A549 (cell line): ENCODE data around the gene HMCES. TPM values are rescaled to one million over a fixed set of nuclear protein-coding genes. Genes with fewer than 3 reads are reported as not detected.

ENCODE experiments used
- ATAC-seq, 2 experiments: fragments of 200-7000 bp in 1 of 2; fragments of >200 bp in 1 of 2; cut with Nextera tagmentation in 1 of 2; cut with Tn5 transposase in 1 of 2; 3 replicates each; pipeline versions ENCODE4 v1.8.0 to v1.9.1; 2018 to 2020; ENCODE audit warnings: mild to moderate bottlenecking in 1 of 2, moderate library complexity in 1 of 2
- CTCF ChIA-PET: fragments of 300-600 bp; sonication (Branson Sonifier 250); formaldehyde crosslinking; extraction: SDS; loops from one replicate; lab custom pipeline; 2021; ENCODE audit warnings: antibody characterized with exemption, inconsistent platforms; lab: Yijun Ruan, JAX
- POLR2A ChIA-PET: fragments of 350-600 bp; formaldehyde crosslinking; extraction: SDS; loops from one replicate; lab custom pipeline; 2021; ENCODE audit warnings: antibody characterized with exemption, inconsistent platforms; lab: Yijun Ruan, JAX
- DNase-seq, 2 experiments: peaks; one replicate each; pipeline versions ENCODE4 v3.0.0 to v3.0.0-alpha.2; 2011 to 2016; ENCODE audit warnings: low read depth in 1 of 2, low spot score in 1 of 2
- FAIRE-seq: peaks from 2 replicates; lab custom pipeline; 2011; peaks lifted over from hg19 to GRCh38; lab: Jason Lieb, UNC
- H3K27ac ChIP-seq, 2 experiments: fragments of >200 bp; sonication (Bioruptor Twin); formaldehyde crosslinking; 3 replicates each; pipeline ENCODE4 v1.5.1; 2016 to 2017
- H3K4me1 ChIP-seq: fragments of >200 bp; sonication (Bioruptor Twin); formaldehyde crosslinking; 3 replicates; pipeline ENCODE4 v1.6.1; 2016
- H3K4me2 ChIP-seq: fragments of >200 bp; sonication (Bioruptor Twin); formaldehyde crosslinking; 3 replicates; pipeline ENCODE4 v1.6.1; 2016
- H3K4me3 ChIP-seq: fragments of >200 bp; sonication (Bioruptor Twin); formaldehyde crosslinking; 3 replicates; pipeline ENCODE4 v1.5.1; 2016
- H3K9me3 ChIP-seq: fragments of >200 bp; sonication (Bioruptor Twin); formaldehyde crosslinking; 3 replicates; pipeline ENCODE4 v1.6.1; 2016
- CBX2 ChIP-seq: fragments of 200-600 bp; sonication (generic); IDR thresholded peaks from 2 replicates; pipeline ENCODE4 v1.6.1; 2016; ENCODE audit warnings: low read depth, mild to moderate bottlenecking, borderline replicate concordance
- CBX8 ChIP-seq: fragments of 200-600 bp; sonication (generic); IDR thresholded peaks from 2 replicates; pipeline ENCODE4 v1.6.1; 2016
- CEBPB ChIP-seq, 2 experiments: fragments of >200 bp in 1 of 2; sonication (Bioruptor Twin) in 1 of 2; formaldehyde crosslinking in 1 of 2; IDR thresholded peaks; 2 replicates each; pipeline ENCODE4 v1.6.1; 2012 to 2016
- CHD2 ChIP-seq: fragments of 150-350 bp; IDR thresholded peaks from 2 replicates; pipeline ENCODE4 v1.6.1; 2014; ENCODE audit warnings: low read length; ENCODE audit not compliant: partially characterized antibody
- CHD4 ChIP-seq: fragments of 200-600 bp; sonication (generic); IDR thresholded peaks from 2 replicates; pipeline ENCODE4 v1.6.1; 2016; ENCODE audit warnings: antibody characterized with exemption, mild to moderate bottlenecking, borderline replicate concordance
- EHF ChIP-seq: fragments of 250-450 bp; sonication (Bioruptor Pico); IDR thresholded peaks from 2 replicates; pipeline ENCODE4 v1.5.0; 2020; ENCODE audit warnings: mild to moderate bottlenecking
- FOSL2 ChIP-seq, 2 experiments: fragments of 450-650 bp in 1 of 2; fragments of >200 bp in 1 of 2; sonication (Bioruptor Twin) in 1 of 2; formaldehyde crosslinking; IDR thresholded peaks; 2 replicates each; pipeline versions ENCODE4 v1.5.0 to v1.6.1; 2016 to 2020; ENCODE audit warnings: mild to moderate bottlenecking in 1 of 2, moderate library complexity in 1 of 2
- KDM1A ChIP-seq: fragments of 200-600 bp; sonication (generic); IDR thresholded peaks from 2 replicates; pipeline ENCODE4 v1.6.1; 2016; ENCODE audit warnings: low read depth, mild to moderate bottlenecking
- KDM5A ChIP-seq: fragments of 200-600 bp; sonication (generic); IDR thresholded peaks from 2 replicates; pipeline ENCODE4 v1.6.1; 2016; ENCODE audit warnings: antibody characterized with exemption, mild to moderate bottlenecking
- MAZ ChIP-seq: fragments of 150-350 bp; IDR thresholded peaks from 2 replicates; pipeline ENCODE4 v1.6.1; 2014; ENCODE audit warnings: antibody characterized with exemption, low read depth, low read length, borderline replicate concordance
- NPAS2 ChIP-seq: fragments of 250-450 bp; sonication (Bioruptor Pico); IDR thresholded peaks from 2 replicates; pipeline ENCODE4 v1.8.0; 2022; ENCODE audit warnings: mild to moderate bottlenecking, moderate library complexity, borderline replicate concordance
- NR3C1 ChIP-seq: fragments of >200 bp; sonication (Bioruptor Twin); formaldehyde crosslinking; IDR thresholded peaks from 3 replicates; pipeline ENCODE4 v1.6.1; 2017
- POLR2AphosphoS2 ChIP-seq: conservative IDR thresholded peaks from 2 replicates; pipeline ENCODE4 v1.6.1; 2012; ENCODE audit warnings: low read length, improper control_type of control experiment, inconsistent platforms
- RARB ChIP-seq: fragments of 250-450 bp; sonication (Bioruptor Pico); IDR thresholded peaks from 2 replicates; pipeline ENCODE4 v1.8.0; 2021; ENCODE audit warnings: mild to moderate bottlenecking, moderate library complexity
- TFCP2L1 ChIP-seq: fragments of 250-450 bp; sonication (Bioruptor Pico); IDR thresholded peaks from 2 replicates; pipeline ENCODE4 v1.5.0; 2021; ENCODE audit warnings: mild to moderate bottlenecking
- TP53 ChIP-seq: fragments of 250-450 bp; sonication (Bioruptor Pico); IDR thresholded peaks from 2 replicates; pipeline ENCODE4 v1.5.0; 2021; ENCODE audit warnings: mild to moderate bottlenecking, moderate library complexity
- ZFP36 ChIP-seq: fragments of 450-650 bp; IDR thresholded peaks from 2 replicates; pipeline ENCODE4 v1.6.1; 2014; ENCODE audit warnings: borderline replicate concordance; ENCODE audit not compliant: partially characterized antibody
- ZNF302 ChIP-seq: fragments of 250-450 bp; sonication (Bioruptor Pico); IDR thresholded peaks from 2 replicates; pipeline ENCODE4 v1.9.0; 2021; ENCODE audit warnings: inconsistent platforms, mild to moderate bottlenecking, moderate library complexity
- WGBS: methylation state at CpG from one replicate; pipeline ENCODE4 v1.1.6; 2017; ENCODE audit errors: missing lambda C conversion rate; 5-methylcytosine and 5-hydroxymethylcytosine counted together
- polyA plus RNA-seq, 4 experiments: library from polyadenylated mRNA; depleted of rRNA in 3 of 4; stranded (reverse); fragments of >200 nt; fragmentation: RNase III in 1 of 4; extraction: RNeasy Plus Mini Kit Qiagen cat#74134 plus additional on column Dnase treatment in 1 of 4; gene quantifications; 2 replicates in 3 of 4; 3 replicates in 1 of 4; pipeline ENCODE4 v1.2.3, GENCODE V29; 2011 to 2017
- TF ChIP-seq, protein P1 (sequence below): fragments of 250-450 bp; sonication (Bioruptor Pico); IDR thresholded peaks from 2 replicates; pipeline ENCODE4 v1.5.0; 2020; ENCODE audit warnings: low read depth, mild to moderate bottlenecking, moderate library complexity
- TF ChIP-seq, protein P2 (sequence below): IDR thresholded peaks from 2 replicates; pipeline ENCODE4 v1.6.1; 2012
- TF ChIP-seq, protein P3 (sequence below): fragments of >200 bp; sonication (Bioruptor Twin); formaldehyde crosslinking; IDR thresholded peaks from 3 replicates; pipeline ENCODE4 v1.6.1; 2016
- TF ChIP-seq, protein P4 (sequence below): fragments of >200 bp; sonication (Bioruptor Twin); formaldehyde crosslinking; IDR thresholded peaks from 2 replicates; pipeline ENCODE4 v1.6.1; 2016
- TF ChIP-seq, protein P5 (sequence below): fragments of >200 bp; sonication (Bioruptor Twin); formaldehyde crosslinking; IDR thresholded peaks from 3 replicates; pipeline ENCODE4 v1.5.1; 2016

The HMCES gene
- polyA plus RNA-seq, 2 of the 4 experiments (the other 2 are of a cell fraction) = 35.2 to 39.9 TPM

DNA sequence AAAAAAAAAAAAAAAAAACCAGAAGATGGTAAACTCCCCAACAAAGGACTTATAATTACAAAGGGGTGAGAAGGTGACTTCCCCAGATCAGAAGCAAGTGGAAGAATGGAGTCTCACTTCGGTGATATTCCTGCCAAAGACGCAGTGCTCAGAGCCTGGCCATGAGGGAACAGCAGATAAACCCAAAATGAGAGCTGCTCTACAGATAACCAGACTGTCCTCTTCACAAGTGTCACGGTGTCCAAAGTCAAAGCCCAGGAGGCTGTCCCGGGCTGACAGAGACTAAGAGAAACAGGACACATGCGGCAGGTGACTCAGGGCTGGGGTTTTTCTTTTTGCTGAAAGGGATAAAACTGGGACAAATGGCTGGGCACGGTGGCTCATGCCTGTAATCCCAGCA lies 48.8 kb downstream of the HMCES start:
- TF ChIP-seq MAZ = no peak
- TF ChIP-seq, protein P1, sequence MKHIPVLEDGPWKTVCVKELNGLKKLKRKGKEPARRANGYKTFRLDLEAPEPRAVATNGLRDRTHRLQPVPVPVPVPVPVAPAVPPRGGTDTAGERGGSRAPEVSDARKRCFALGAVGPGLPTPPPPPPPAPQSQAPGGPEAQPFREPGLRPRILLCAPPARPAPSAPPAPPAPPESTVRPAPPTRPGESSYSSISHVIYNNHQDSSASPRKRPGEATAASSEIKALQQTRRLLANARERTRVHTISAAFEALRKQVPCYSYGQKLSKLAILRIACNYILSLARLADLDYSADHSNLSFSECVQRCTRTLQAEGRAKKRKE (CRISPR knock-in tag) = no peak
- TF ChIP-seq, protein P2, sequence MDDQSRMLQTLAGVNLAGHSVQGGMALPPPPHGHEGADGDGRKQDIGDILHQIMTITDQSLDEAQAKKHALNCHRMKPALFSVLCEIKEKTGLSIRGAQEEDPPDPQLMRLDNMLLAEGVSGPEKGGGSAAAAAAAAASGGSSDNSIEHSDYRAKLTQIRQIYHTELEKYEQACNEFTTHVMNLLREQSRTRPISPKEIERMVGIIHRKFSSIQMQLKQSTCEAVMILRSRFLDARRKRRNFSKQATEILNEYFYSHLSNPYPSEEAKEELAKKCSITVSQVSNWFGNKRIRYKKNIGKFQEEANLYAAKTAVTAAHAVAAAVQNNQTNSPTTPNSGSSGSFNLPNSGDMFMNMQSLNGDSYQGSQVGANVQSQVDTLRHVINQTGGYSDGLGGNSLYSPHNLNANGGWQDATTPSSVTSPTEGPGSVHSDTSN = no peak
- TF ChIP-seq POLR2AphosphoS2 = no peak
- TF ChIP-seq RARB = no peak
- TF ChIP-seq, protein P3, sequence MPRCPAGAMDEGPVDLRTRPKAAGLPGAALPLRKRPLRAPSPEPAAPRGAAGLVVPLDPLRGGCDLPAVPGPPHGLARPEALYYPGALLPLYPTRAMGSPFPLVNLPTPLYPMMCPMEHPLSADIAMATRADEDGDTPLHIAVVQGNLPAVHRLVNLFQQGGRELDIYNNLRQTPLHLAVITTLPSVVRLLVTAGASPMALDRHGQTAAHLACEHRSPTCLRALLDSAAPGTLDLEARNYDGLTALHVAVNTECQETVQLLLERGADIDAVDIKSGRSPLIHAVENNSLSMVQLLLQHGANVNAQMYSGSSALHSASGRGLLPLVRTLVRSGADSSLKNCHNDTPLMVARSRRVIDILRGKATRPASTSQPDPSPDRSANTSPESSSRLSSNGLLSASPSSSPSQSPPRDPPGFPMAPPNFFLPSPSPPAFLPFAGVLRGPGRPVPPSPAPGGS = no peak
- DNase-seq (no peak), FAIRE-seq (no peak), ATAC-seq (no peak)
- Histone ChIP-seq H3K9me3 (no peaks in the 10 kb centered on the region), H3K27ac (no peak overlapping the region), H3K4me1 (no peaks in the 10 kb centered on the region), H3K4me3 (no peak overlapping the region), H3K4me2 (no peak overlapping the region)
- POLR2A ChIA-PET = interaction anchor here (1.4 kb wide), 1 partner anchor 274 kb away, joined by 3 read pairs; no protein-coding TSS in a partner anchor
- CTCF ChIA-PET = interaction anchor here (0.7 to 3.4 kb wide), 5 partner anchors 9 to 144 kb away, joined by 3 to 19 read pairs (median 3); partner anchors contain the start of gene CNBP
- 91% methylated on average over 6 of the region's 6 CpGs for WGBS

DNA sequence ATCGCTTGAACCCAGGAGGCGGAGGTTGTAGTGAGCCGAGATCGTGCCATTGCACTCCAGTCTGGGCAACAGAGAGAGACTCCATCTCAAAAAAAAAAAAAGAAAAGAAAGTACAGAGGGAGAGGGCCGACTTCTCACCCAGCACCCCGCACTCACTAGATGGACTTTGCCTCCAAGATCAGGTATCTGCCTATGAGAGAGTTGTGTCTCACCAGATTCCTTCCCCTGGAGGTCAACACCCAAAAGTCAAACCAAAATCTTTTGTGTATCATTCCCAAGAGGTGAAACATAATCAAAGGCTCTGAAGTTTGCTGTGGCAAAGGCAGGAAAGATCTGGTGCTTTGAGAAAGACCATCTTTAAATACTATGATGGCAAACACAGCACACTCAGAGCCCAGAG lies 51.2 kb downstream of the HMCES start:
- Histone ChIP-seq H3K4me3 (no peak overlapping the region), H3K27ac (no peak overlapping the region), H3K9me3 (no peaks in the 10 kb centered on the region), H3K4me2 (no peak overlapping the region), H3K4me1 (no peaks in the 10 kb centered on the region)
- ATAC-seq (no peak), FAIRE-seq (no peak), DNase-seq (no peak)
- ChIA-PET POLR2A (no interaction called here), CTCF (interaction anchor here (1.9 to 3.4 kb wide), 2 partner anchors 11 to 14 kb away, joined by 12 to 19 read pairs; a partner anchor contains a TSS)
- 80% methylated on average over 6 of the region's 6 CpGs for WGBS
- TF ChIP-seq, protein P3 = no peak
- no peak for TF ChIP-seq KDM1A
- TF ChIP-seq EHF (CRISPR knock-in tag) = no peak
- TF ChIP-seq CBX8 = no peak

DNA sequence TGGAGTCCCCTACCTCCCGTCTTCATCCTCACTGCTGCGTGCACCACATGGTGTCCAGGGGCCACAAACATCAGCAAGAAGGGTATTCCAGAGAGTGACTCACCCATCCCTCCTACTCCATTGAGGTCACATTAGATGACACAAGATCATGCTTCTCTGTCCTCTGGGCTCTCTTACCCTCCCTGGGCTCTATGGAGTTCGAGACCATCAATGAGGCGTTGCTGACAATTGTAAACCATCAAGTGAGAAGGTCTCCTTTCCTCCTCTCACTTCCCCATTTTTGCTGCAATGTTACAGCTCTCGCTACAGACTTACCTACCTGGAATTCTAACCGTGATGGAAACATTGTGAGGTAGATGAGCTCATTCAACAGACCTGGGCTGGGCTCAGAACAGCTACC lies 51.7 kb downstream of the HMCES start:
- H3K4me2 ChIP-seq = no peak overlapping the region
- POLR2A ChIA-PET = no interaction called here
- TF ChIP-seq, protein P4, sequence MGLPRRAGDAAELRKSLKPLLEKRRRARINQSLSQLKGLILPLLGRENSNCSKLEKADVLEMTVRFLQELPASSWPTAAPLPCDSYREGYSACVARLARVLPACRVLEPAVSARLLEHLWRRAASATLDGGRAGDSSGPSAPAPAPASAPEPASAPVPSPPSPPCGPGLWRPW = no peak
- no peak for TF ChIP-seq FOSL2 (IDR thresholded peaks at IDR 0.05)
- TF ChIP-seq FOSL2 (CRISPR knock-in tag; IDR thresholded peaks at IDR 0.05) = no peak
- no peak for TF ChIP-seq CBX2
- no peak for TF ChIP-seq NPAS2 (CRISPR knock-in tag)
- no peak for TF ChIP-seq NR3C1
- TF ChIP-seq CHD4 = no peak
- TF ChIP-seq, protein P2 = no peak
- TF ChIP-seq TP53 (CRISPR knock-in tag) = no peak
- TF ChIP-seq CHD2 = no peak
- no peak for TF ChIP-seq CEBPB (IDR thresholded peaks at IDR 0.05)
- no peak for TF ChIP-seq ZNF302 (CRISPR knock-in tag)
- no peak for TF ChIP-seq TFCP2L1 (CRISPR knock-in tag)
- TF ChIP-seq ZFP36 = no peak
- TF ChIP-seq, protein P1 (CRISPR knock-in tag) = no peak
- TF ChIP-seq KDM5A = no peak
- TF ChIP-seq, protein P5, sequence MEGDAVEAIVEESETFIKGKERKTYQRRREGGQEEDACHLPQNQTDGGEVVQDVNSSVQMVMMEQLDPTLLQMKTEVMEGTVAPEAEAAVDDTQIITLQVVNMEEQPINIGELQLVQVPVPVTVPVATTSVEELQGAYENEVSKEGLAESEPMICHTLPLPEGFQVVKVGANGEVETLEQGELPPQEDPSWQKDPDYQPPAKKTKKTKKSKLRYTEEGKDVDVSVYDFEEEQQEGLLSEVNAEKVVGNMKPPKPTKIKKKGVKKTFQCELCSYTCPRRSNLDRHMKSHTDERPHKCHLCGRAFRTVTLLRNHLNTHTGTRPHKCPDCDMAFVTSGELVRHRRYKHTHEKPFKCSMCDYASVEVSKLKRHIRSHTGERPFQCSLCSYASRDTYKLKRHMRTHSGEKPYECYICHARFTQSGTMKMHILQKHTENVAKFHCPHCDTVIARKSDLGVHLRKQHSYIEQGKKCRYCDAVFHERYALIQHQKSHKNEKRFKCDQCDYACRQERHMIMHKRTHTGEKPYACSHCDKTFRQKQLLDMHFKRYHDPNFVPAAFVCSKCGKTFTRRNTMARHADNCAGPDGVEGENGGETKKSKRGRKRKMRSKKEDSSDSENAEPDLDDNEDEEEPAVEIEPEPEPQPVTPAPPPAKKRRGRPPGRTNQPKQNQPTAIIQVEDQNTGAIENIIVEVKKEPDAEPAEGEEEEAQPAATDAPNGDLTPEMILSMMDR = no peak
- TF ChIP-seq, all 56 proteins: peak for 0
- no peaks in the 10 kb centered on the region for H3K9me3 ChIP-seq
- ATAC-seq (no peak), FAIRE-seq (no peak), DNase-seq (no peak)
- WGBS = 83% methylated on average over 6 of the region's 6 CpGs
- H3K4me3 ChIP-seq = no peak overlapping the region
- CTCF ChIA-PET = interaction anchor here (0.9 to 3.4 kb wide), 3 partner anchors 11 to 14 kb away, joined by 3 to 19 read pairs (median 12); a partner anchor contains a TSS
- H3K27ac ChIP-seq = no peak overlapping the region
- H3K4me1 ChIP-seq = no peaks in the 10 kb centered on the region
